LoVo (cell line): Measurements from ENCODE around the gene NGB.
"Not testable (repeated sequence)": the region's sequence is repeated elsewhere in the genome, so short reads cannot be mapped to it uniquely, and the experiment has no call there.

ENCODE experiments used
- DNase-seq: peaks from one replicate; pipeline ENCODE4 v3.0.0-alpha.2; 2016; ENCODE audit warnings: low spot score

The NGB gene

GRCh38 chr14:77296155-77296554, 25.1 kb upstream of the NGB start:
- no peak for DNase-seq

GRCh38 chr14:77290705-77291104, 19.7 kb upstream of the NGB start:
- DNase-seq: no peak

GRCh38 chr14:77286576-77286975, 15.6 kb upstream of the NGB start:
- DNase-seq: no peak

- DNase-seq: no peak
Observed at GRCh38 chr14:77284466-77284865, 13.5 kb upstream of the NGB start.

- DNase-seq: no peak
Observed at GRCh38 chr14:77284066-77284465, 13.1 kb upstream of the NGB start.

- DNase-seq: no peak
Observed at GRCh38 chr14:77281852-77282410, 10.9 kb upstream of the NGB start.

GRCh38 chr14:77280921-77281320, 9.9 kb upstream of the NGB start:
- DNase-seq: not testable (repeated sequence)

- DNase-seq: no peak
Observed at GRCh38 chr14:77279719-77280118, 8.7 kb upstream of the NGB start.

- DNase-seq: no peak
Observed at GRCh38 chr14:77278461-77279230, 7.6 kb upstream of the NGB start.

- no peak for DNase-seq
Observed at GRCh38 chr14:77276959-77277358, 6.0 kb upstream of the NGB start.

GRCh38 chr14:77276295-77276935, 5.4 kb upstream of the NGB start:
- no peak for DNase-seq

GRCh38 chr14:77275601-77276017, 4.6 kb upstream of the NGB start:
- DNase-seq: no peak

- no peak for DNase-seq
Observed at GRCh38 chr14:77275041-77275580, 4.1 kb upstream of the NGB start.

GRCh38 chr14:77273796-77274195, 2.8 kb upstream of the NGB start:
- DNase-seq: no peak

- no peak for DNase-seq
Observed at GRCh38 chr14:77272261-77272660, 1.3 kb upstream of the NGB start.

GRCh38 chr14:77270361-77271112, 469 bp downstream of the NGB start:
- DNase-seq: no peak

GRCh38 chr14:77268989-77269600, 1.9 kb downstream of the NGB start:
- no peak for DNase-seq

GRCh38 chr14:77267937-77268699, 2.9 kb downstream of the NGB start:
- DNase-seq: no peak

GRCh38 chr14:77266336-77266735, 4.7 kb downstream of the NGB start:
- DNase-seq: no peak

- DNase-seq: no peak
Observed at GRCh38 chr14:77265561-77266335, 5.3 kb downstream of the NGB start.

GRCh38 chr14:77265187-77265515, 5.9 kb downstream of the NGB start:
- DNase-seq: no peak
